Dermis blood vessel endothelial cell (primary cell): ENCODE results near the gene AP1S1. TPM values are rescaled to one million over a fixed set of nuclear protein-coding genes. Genes with fewer than 3 reads are reported as not detected.
"Not testable (repeated sequence)": the region's sequence is repeated elsewhere in the genome, so short reads cannot be mapped to it uniquely, and the experiment has no call there.

ENCODE experiments used
- DNase-seq: peaks from one replicate; pipeline ENCODE4 v3.0.0; 2010
- total RNA-seq: library from RNA; depleted of rRNA; stranded (reverse); fragments of >200 nt; gene quantifications from 2 replicates; pipeline ENCODE4 v1.2.3, GENCODE V29; 2014

AP1S1 gene
- total RNA-seq, 1 donor from 2014 or later: 144 TPM

GRCh38 chr7:101125989-101126650 lies 28.2 kb upstream of the AP1S1 start:
- DNase-seq: peak; percentile 91

GRCh38 chr7:101126651-101127459 lies 27.4 kb upstream of the AP1S1 start, which contains the start of gene SERPINE1:
Gene SERPINE1 (plus strand): TSS chr7:101127104. CDS start chr7:101128394, 1,290 bp downstream.
- DNase-seq: peak; percentile 100

GRCh38 chr7:101127460-101128039 lies 26.7 kb upstream of the AP1S1 start:
- DNase-seq: no peak

- peak; percentile 55 for DNase-seq
These were observed 26.0 kb upstream of the AP1S1 start for GRCh38 chr7:101128040-101128834.

- no peak for DNase-seq
These were observed 24.6 kb upstream of the AP1S1 start for GRCh38 chr7:101129603-101130117.

GRCh38 chr7:101132626-101133600 lies 21.4 kb upstream of the AP1S1 start:
- not testable (repeated sequence) for DNase-seq

GRCh38 chr7:101133621-101134398 lies 20.5 kb upstream of the AP1S1 start:
- peak; percentile 44 for DNase-seq

- peak; percentile 43 for DNase-seq
These were observed 19.8 kb upstream of the AP1S1 start for GRCh38 chr7:101134399-101134980.

- DNase-seq: peak; percentile 54
These were observed 16.5 kb upstream of the AP1S1 start for GRCh38 chr7:101137651-101138212.

- DNase-seq: peak; percentile 98
These were observed 15.9 kb upstream of the AP1S1 start for GRCh38 chr7:101138213-101138870.

GRCh38 chr7:101140339-101140699 lies 14.0 kb upstream of the AP1S1 start:
- DNase-seq: peak; percentile 46

GRCh38 chr7:101140746-101141382 lies 13.4 kb upstream of the AP1S1 start:
- DNase-seq: no peak

- DNase-seq: no peak
These were observed 2.2 kb upstream of the AP1S1 start for GRCh38 chr7:101151908-101152651.

GRCh38 chr7:101154693-101155102 lies 422 bp downstream of the AP1S1 start:
- no peak for DNase-seq

GRCh38 chr7:101155303-101155702 lies 1.0 kb downstream of the AP1S1 start:
- no peak for DNase-seq

- no peak for DNase-seq
These were observed 2.0 kb downstream of the AP1S1 start for GRCh38 chr7:101156277-101156676.

GRCh38 chr7:101156866-101157589 lies 2.8 kb downstream of the AP1S1 start:
- no peak for DNase-seq
